ENCODE measurements around the gene SLC14A1.

Gene SLC14A1

DNA sequence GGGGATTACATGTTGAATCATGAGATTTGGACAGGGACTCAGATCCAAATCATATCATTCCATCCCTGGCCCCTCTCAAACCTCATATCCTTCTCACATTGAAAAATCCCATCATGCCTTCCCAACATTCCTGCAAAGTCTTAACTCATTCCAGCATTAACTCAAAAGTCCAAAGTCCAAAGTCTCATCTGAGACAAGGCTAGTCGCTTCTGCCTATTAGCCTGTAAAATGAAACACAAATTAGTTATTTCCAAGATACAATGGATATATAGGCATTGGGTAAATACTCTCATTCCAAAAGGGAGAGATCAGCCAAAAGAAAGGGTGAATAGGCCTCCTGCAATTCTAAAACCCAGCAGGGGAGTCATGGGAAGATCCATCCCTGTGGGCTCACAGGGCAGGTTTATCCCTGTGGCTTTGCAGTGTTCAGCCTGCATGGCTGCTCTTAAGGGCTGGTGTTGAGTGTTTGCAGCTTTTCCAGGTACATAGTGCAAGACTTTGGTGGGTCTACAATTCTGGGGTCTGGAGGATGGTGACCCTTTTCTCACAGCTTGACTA lies 21.2 kb upstream of the SLC14A1 start:
- TF ChIP-seq ZBTB7A (IDR thresholded peaks at IDR 0.05; ENCODE audit: low read depth) (no peak), YY1 (IDR thresholded peaks at IDR 0.05; ENCODE audit: low read depth) (no peak), TCF12 (IDR thresholded peaks at IDR 0.05; ENCODE audit: low read depth) (no peak), TEAD4 (IDR thresholded peaks at IDR 0.05) (no peak)

DNA sequence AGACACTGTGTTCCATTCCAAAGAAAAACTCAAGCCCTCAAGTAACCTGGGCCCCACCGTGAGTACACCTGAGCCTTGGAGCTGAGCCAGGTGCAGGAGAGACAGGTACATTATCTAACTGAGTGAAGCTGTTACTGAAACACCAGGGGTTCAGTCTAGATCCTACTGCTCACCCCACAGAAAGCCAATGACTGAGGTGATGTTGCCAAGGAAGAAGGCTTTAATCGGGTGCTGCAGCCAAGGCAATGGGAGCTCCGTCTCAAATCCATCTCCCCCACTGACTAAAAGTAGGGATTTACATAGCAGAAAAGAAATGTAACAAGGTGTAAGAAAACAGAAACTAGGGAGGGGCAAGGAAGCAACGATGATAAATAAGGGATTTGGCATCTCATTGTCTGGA lies 15.2 kb upstream of the SLC14A1 start:
- no peak for TF ChIP-seq ZBTB7A (IDR thresholded peaks at IDR 0.05; ENCODE audit: low read depth)
- TF ChIP-seq EP300 (IDR thresholded peaks at IDR 0.05; ENCODE audit: borderline replicate concordance): no peak
- TF ChIP-seq, protein P1, sequence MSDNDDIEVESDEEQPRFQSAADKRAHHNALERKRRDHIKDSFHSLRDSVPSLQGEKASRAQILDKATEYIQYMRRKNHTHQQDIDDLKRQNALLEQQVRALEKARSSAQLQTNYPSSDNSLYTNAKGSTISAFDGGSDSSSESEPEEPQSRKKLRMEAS (IDR thresholded peaks at IDR 0.05): no peak
- no peak for TF ChIP-seq CEBPB (IDR thresholded peaks at IDR 0.05)
- no peak for TF ChIP-seq TEAD4 (IDR thresholded peaks at IDR 0.05)
- no peak for TF ChIP-seq TAF1 (IDR thresholded peaks at IDR 0.05; ENCODE audit: low read depth)
- no peak for TF ChIP-seq YY1 (IDR thresholded peaks at IDR 0.05; ENCODE audit: low read depth)
- TF ChIP-seq, protein P2, sequence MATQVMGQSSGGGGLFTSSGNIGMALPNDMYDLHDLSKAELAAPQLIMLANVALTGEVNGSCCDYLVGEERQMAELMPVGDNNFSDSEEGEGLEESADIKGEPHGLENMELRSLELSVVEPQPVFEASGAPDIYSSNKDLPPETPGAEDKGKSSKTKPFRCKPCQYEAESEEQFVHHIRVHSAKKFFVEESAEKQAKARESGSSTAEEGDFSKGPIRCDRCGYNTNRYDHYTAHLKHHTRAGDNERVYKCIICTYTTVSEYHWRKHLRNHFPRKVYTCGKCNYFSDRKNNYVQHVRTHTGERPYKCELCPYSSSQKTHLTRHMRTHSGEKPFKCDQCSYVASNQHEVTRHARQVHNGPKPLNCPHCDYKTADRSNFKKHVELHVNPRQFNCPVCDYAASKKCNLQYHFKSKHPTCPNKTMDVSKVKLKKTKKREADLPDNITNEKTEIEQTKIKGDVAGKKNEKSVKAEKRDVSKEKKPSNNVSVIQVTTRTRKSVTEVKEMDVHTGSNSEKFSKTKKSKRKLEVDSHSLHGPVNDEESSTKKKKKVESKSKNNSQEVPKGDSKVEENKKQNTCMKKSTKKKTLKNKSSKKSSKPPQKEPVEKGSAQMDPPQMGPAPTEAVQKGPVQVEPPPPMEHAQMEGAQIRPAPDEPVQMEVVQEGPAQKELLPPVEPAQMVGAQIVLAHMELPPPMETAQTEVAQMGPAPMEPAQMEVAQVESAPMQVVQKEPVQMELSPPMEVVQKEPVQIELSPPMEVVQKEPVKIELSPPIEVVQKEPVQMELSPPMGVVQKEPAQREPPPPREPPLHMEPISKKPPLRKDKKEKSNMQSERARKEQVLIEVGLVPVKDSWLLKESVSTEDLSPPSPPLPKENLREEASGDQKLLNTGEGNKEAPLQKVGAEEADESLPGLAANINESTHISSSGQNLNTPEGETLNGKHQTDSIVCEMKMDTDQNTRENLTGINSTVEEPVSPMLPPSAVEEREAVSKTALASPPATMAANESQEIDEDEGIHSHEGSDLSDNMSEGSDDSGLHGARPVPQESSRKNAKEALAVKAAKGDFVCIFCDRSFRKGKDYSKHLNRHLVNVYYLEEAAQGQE (IDR thresholded peaks at IDR 0.05; ENCODE audit: low read depth): no peak
- no peak for TF ChIP-seq FOXM1 (IDR thresholded peaks at IDR 0.05; ENCODE audit: borderline replicate concordance, low read depth)
- no peak for TF ChIP-seq TCF12 (IDR thresholded peaks at IDR 0.05; ENCODE audit: low read depth)
- no peak for TF ChIP-seq CREB1 (IDR thresholded peaks at IDR 0.05; ENCODE audit: low read depth)
- TF ChIP-seq RAD21 (IDR thresholded peaks at IDR 0.05; ENCODE audit: low read depth): no peak
- TF ChIP-seq, protein P3, sequence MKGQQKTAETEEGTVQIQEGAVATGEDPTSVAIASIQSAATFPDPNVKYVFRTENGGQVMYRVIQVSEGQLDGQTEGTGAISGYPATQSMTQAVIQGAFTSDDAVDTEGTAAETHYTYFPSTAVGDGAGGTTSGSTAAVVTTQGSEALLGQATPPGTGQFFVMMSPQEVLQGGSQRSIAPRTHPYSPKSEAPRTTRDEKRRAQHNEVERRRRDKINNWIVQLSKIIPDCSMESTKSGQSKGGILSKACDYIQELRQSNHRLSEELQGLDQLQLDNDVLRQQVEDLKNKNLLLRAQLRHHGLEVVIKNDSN (IDR thresholded peaks at IDR 0.05): no peak

DNA sequence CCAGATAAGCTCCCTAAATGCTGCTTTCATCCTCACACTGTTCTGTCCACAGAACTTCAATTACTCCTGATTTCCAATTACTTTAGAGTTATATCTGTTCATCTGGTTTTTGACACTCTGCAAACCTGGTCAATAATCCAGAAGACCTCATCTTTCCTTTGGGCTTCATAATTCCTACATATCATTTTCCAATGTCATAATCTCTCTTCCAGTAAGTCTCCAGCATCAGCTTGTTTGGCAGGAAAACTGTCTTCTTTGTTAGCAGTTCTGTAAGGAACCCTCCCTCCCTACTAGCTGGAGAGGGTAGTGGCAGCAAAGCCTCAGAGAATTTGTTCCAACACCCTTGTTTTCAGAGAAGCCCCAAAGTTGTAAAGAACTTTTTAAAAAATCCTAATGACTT lies 11.9 kb upstream of the SLC14A1 start:
- no peak for TF ChIP-seq FOXM1 (IDR thresholded peaks at IDR 0.05; ENCODE audit: borderline replicate concordance, low read depth)
- no peak for TF ChIP-seq EGR1 (IDR thresholded peaks at IDR 0.05)
- TF ChIP-seq, protein P2 (IDR thresholded peaks at IDR 0.05; ENCODE audit: low read depth): no peak
- TF ChIP-seq, protein P1 (IDR thresholded peaks at IDR 0.05): no peak
- no peak for TF ChIP-seq ZBTB7A (IDR thresholded peaks at IDR 0.05; ENCODE audit: low read depth)
- no peak for TF ChIP-seq CEBPB (IDR thresholded peaks at IDR 0.05)
- TF ChIP-seq TCF12 (IDR thresholded peaks at IDR 0.05; ENCODE audit: low read depth): no peak
- TF ChIP-seq, protein P3 (IDR thresholded peaks at IDR 0.05): no peak
- no peak for TF ChIP-seq CREB1 (IDR thresholded peaks at IDR 0.05; ENCODE audit: low read depth)
- no peak for TF ChIP-seq YY1 (IDR thresholded peaks at IDR 0.05; ENCODE audit: low read depth)
- TF ChIP-seq TEAD4 (IDR thresholded peaks at IDR 0.05): no peak
- no peak for TF ChIP-seq RAD21 (IDR thresholded peaks at IDR 0.05; ENCODE audit: low read depth)
- TF ChIP-seq TAF1 (IDR thresholded peaks at IDR 0.05; ENCODE audit: low read depth): no peak
- no peak for TF ChIP-seq NFIC (IDR thresholded peaks at IDR 0.05)
- no peak for TF ChIP-seq EP300 (IDR thresholded peaks at IDR 0.05; ENCODE audit: borderline replicate concordance)

DNA sequence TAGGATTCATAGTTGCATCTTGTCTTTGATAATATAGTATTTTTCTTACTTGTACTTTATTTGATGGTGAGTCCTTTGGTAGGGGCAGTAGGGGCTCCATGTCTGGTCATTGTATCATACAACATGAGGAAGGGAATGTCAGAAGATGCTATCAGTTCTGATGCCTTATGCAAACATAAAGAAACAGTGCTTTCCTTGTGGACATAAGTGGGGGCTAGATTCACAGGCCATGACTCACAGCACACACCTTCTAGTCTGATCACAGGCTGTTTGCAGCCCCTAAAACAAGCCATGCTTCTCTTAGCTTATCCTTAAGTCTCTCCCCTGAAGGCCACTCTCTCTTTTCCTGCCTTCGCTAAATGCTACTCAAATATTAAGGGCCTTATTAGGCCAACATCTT lies 10.7 kb upstream of the SLC14A1 start:
- TF ChIP-seq TAF1 (IDR thresholded peaks at IDR 0.05; ENCODE audit: low read depth) (no peak), NFIC (IDR thresholded peaks at IDR 0.05) (no peak), CREB1 (IDR thresholded peaks at IDR 0.05; ENCODE audit: low read depth) (no peak), FOXM1 (IDR thresholded peaks at IDR 0.05; ENCODE audit: borderline replicate concordance, low read depth) (no peak), RAD21 (IDR thresholded peaks at IDR 0.05; ENCODE audit: low read depth) (no peak), CEBPB (IDR thresholded peaks at IDR 0.05) (no peak), YY1 (IDR thresholded peaks at IDR 0.05; ENCODE audit: low read depth) (no peak), TEAD4 (IDR thresholded peaks at IDR 0.05) (no peak), TCF12 (IDR thresholded peaks at IDR 0.05; ENCODE audit: low read depth) (no peak), EP300 (IDR thresholded peaks at IDR 0.05; ENCODE audit: borderline replicate concordance) (no peak), EGR1 (IDR thresholded peaks at IDR 0.05) (no peak), ZBTB7A (IDR thresholded peaks at IDR 0.05; ENCODE audit: low read depth) (no peak)
- TF ChIP-seq, protein P2 (IDR thresholded peaks at IDR 0.05; ENCODE audit: low read depth): no peak
- TF ChIP-seq, protein P1 (IDR thresholded peaks at IDR 0.05): no peak
- TF ChIP-seq, protein P3 (IDR thresholded peaks at IDR 0.05): no peak
